K562 (cell line): ENCODE measurements around the gene TRIM36. TPM values are rescaled to one million over a fixed set of nuclear protein-coding genes. Genes with fewer than 3 reads are reported as not detected.

ENCODE experiments used
- ATAC-seq: fragments of 200-7000 bp; cut with Tn5 transposase; 3 replicates; pipeline ENCODE4 v1.9.1; 2020; ENCODE audit warnings: moderate library complexity
- BruUV-seq: library from RNA; stranded (reverse); fragments of 400-500 nt; replicated peaks from 2 replicates; lab custom pipeline; 2021; lab: Mats Ljungman, UMichigan
- CTCF ChIA-PET: fragments of 300-600 bp; formaldehyde crosslinking; extraction: SDS; loops from one replicate; lab custom pipeline; 2021; ENCODE audit warnings: low intra/inter-chr PET ratio; lab: Yijun Ruan, JAX
- POLR2A ChIA-PET: fragments of 300-600, 350-650 bp; sonication (Branson Sonifier 250); formaldehyde crosslinking; extraction: SDS; loops from one replicate; lab custom pipeline; 2021; ENCODE audit warnings: antibody characterized with exemption, inconsistent platforms; lab: Yijun Ruan, JAX
- DNase-seq, 4 experiments: peaks; one replicate each; pipeline versions ENCODE4 v3.0.0 to v3.0.0-alpha.2; 2011 to 2018; ENCODE audit warnings: low spot score in 3 of 4, mixed read lengths in 3 of 4; ENCODE audit errors: extremely low read depth in 1 of 4
- FAIRE-seq: peaks from 2 replicates; lab custom pipeline; 2011; peaks lifted over from hg19 to GRCh38; lab: Jason Lieb, UNC
- H2AFZ ChIP-seq: 2 replicates; pipeline ENCODE4 v1.6.0; 2011; ENCODE audit warnings: low read depth, low read length, control low read depth, inconsistent platforms
- H3K27ac ChIP-seq: fragments of 200-600 bp; 3 replicates; pipeline ENCODE4 v1.8.0; 2011; ENCODE audit warnings: low read depth, mild to moderate bottlenecking, control low read depth, inconsistent platforms, low read length, moderate library complexity, mixed read lengths; ENCODE audit errors: extremely low read depth
- H3K27me3 ChIP-seq, 2 experiments: fragments of 300-600 bp in 1 of 2; 2 replicates in 1 of 2; 3 replicates in 1 of 2; pipeline versions ENCODE4 v1.6.0 to v1.8.0; 2011; ENCODE audit warnings: inconsistent platforms in 2 of 2, low read length in 2 of 2, mild to moderate bottlenecking in 1 of 2, mixed read lengths in 1 of 2, moderate library complexity in 1 of 2; ENCODE audit not compliant: control insufficient read depth in 2 of 2, insufficient read depth in 2 of 2
- H3K36me3 ChIP-seq: fragments of 300-600 bp; 3 replicates; pipeline ENCODE4 v1.8.0; 2011; ENCODE audit warnings: mild to moderate bottlenecking, low read length, inconsistent platforms; ENCODE audit not compliant: control insufficient read depth, insufficient read depth
- H3K4me1 ChIP-seq, 2 experiments: fragments of 200-600 bp in 1 of 2; replicated peaks in 1 of 2; 2 replicates in 1 of 2; 3 replicates in 1 of 2; pipeline versions ENCODE4 v1.5.1 to v1.8.0; 2011; ENCODE audit warnings: inconsistent platforms in 2 of 2, low read length in 2 of 2, mild to moderate bottlenecking in 1 of 2, mixed read lengths in 1 of 2, moderate library complexity in 1 of 2; ENCODE audit not compliant: control insufficient read depth in 2 of 2, insufficient read depth in 2 of 2
- H3K4me2 ChIP-seq: 2 replicates; pipeline ENCODE4 v1.6.1; 2011; ENCODE audit warnings: low read length, control low read depth, inconsistent platforms, mixed read lengths; ENCODE audit not compliant: insufficient read depth
- H3K4me3 ChIP-seq: fragments of 200-600 bp; sonication (generic), shearing (Covaris generic); 2 replicates; pipeline ENCODE4 v1.5.1; 2016; ENCODE audit warnings: control low read depth, inconsistent platforms
- H3K79me2 ChIP-seq: fragments of 200-600 bp; 3 replicates; pipeline ENCODE4 v1.8.0; 2011; ENCODE audit warnings: low read length, inconsistent platforms; ENCODE audit not compliant: control insufficient read depth, insufficient read depth
- H3K9ac ChIP-seq, 2 experiments: 2 replicates each; pipeline versions ENCODE4 v1.6.0 to v1.6.1; 2011; ENCODE audit warnings: low read depth in 2 of 2, low read length in 2 of 2, control low read depth in 1 of 2, inconsistent platforms in 1 of 2, mild to moderate bottlenecking in 1 of 2, mixed read lengths in 1 of 2; ENCODE audit not compliant: insufficient read depth in 1 of 2
- H3K9me1 ChIP-seq: one replicate; pipeline ENCODE4 v1.6.0; 2011; ENCODE audit warnings: inconsistent platforms, mild to moderate bottlenecking, low read length, moderate library complexity; ENCODE audit not compliant: control insufficient read depth, insufficient read depth
- H3K9me3 ChIP-seq: replicated peaks from 2 replicates; pipeline ENCODE4 v1.5.1; 2011; ENCODE audit warnings: low read depth, low read length, inconsistent platforms; ENCODE audit not compliant: control insufficient read depth, insufficient read depth
- H4K20me1 ChIP-seq: replicated peaks from 2 replicates; pipeline ENCODE4 v1.6.1; 2011; ENCODE audit warnings: low read length, inconsistent platforms, mixed read lengths; ENCODE audit not compliant: control insufficient read depth, insufficient read depth
- CBFB ChIP-seq: sonication (generic); formaldehyde crosslinking; IDR thresholded peaks from 2 replicates; pipeline ENCODE4 v1.4.0; 2020; ENCODE audit warnings: mild to moderate bottlenecking, missing genetic modification reagents
- MECOM ChIP-seq: fragments of 250-450 bp; sonication (Bioruptor Pico); IDR thresholded peaks from 2 replicates; pipeline ENCODE4 v1.8.0; 2022; ENCODE audit warnings: inconsistent platforms
- PHB ChIP-seq: fragments of 250-450 bp; sonication (Bioruptor Pico); IDR thresholded peaks from 2 replicates; pipeline ENCODE4 v1.5.0; 2021
- RBM17 ChIP-seq: fragments of 200-400 bp; formaldehyde crosslinking; IDR thresholded peaks from 2 replicates; pipeline ENCODE4 v1.6.1; 2017; ENCODE audit warnings: low read depth, mild to moderate bottlenecking, low read length, borderline replicate concordance
- SIRT6 ChIP-seq: IDR thresholded peaks from one replicate; pipeline ENCODE4 v1.6.1; 2012; ENCODE audit warnings: low read depth, mild to moderate bottlenecking, control low read depth, inconsistent platforms, low read length, moderate library complexity
- SMARCE1 ChIP-seq: fragments of 450-650 bp; IDR thresholded peaks from 2 replicates; pipeline ENCODE4 v1.7.1; 2016; ENCODE audit warnings: mild to moderate bottlenecking
- SREBF1 ChIP-seq: fragments of 150-350 bp; IDR thresholded peaks from 2 replicates; pipeline ENCODE4 v1.6.1; 2014; ENCODE audit warnings: antibody characterized with exemption, low read depth, low read length, borderline replicate concordance
- ZNF23 ChIP-seq: fragments of 250-450 bp; sonication (Bioruptor Pico); IDR thresholded peaks from 2 replicates; pipeline ENCODE4 v1.4.0; 2020; ENCODE audit warnings: mild to moderate bottlenecking
- ZNF24 ChIP-seq: fragments of 450-650 bp; IDR thresholded peaks from 2 replicates; pipeline ENCODE4 v1.6.1; 2016
- ZNF764 ChIP-seq: fragments of 250-450 bp; sonication (Bioruptor Pico); IDR thresholded peaks from 2 replicates; pipeline ENCODE4 v1.4.0; 2020; ENCODE audit warnings: low read depth, mild to moderate bottlenecking, moderate library complexity
- WGBS: fragments of 100-300 bp; shearing (Covaris generic); methylation state at CpG from one replicate; pipeline ENCODE4 v1.1.6; 2016; ENCODE audit warnings: low coverage, mixed read lengths; ENCODE audit not compliant: insufficient coverage; ENCODE audit errors: missing lambda C conversion rate; 5-methylcytosine and 5-hydroxymethylcytosine counted together
- in situ Hi-C: fragments of 300-500 bp; cut with MboI; formaldehyde crosslinking; loops from 4 replicates; pipeline ENCODE4 v1.15.0; 2018; ENCODE audit warnings: inconsistent platforms, mixed read lengths
- intact Hi-C: fragments of 100-400 bp; cut with micrococcal nuclease; formaldehyde crosslinking; loops from 2 replicates; pipeline ENCODE4 v1.14.2; 2022
- polyA plus RNA-seq, 8 experiments: library from polyadenylated mRNA; depleted of rRNA in 4 of 8; stranded (reverse) in 5 of 8; unstranded in 3 of 8; fragments of >200 nt; fragmentation: Nextera tagmentation in 2 of 8; fragmentation: Illumina TruSeq in 1 of 8; extraction: Ambion mirVana in 2 of 8; extraction: Trizol in 1 of 8; gene quantifications; 2 replicates each; pipeline versions ENCODE4 v1.2.1 to v1.2.3, GENCODE V29; 2011 to 2014; ENCODE audit warnings: inconsistent platforms in 1 of 8, missing spikeins in 1 of 8
- total RNA-seq, 7 experiments: library from RNA; depleted of rRNA in 6 of 7; stranded (reverse); fragments of >200 nt in 6 of 7; fragmentation: Illumina TruSeq in 2 of 7; extraction: Trizol in 2 of 7; gene quantifications; 2 replicates each; pipeline versions ENCODE4 v1.2.1 to v1.2.3, GENCODE V29; 2011 to 2021; ENCODE audit warnings: low replicate concordance in 1 of 7
- TF ChIP-seq, protein P1 (sequence below): fragments of 450-650 bp; formaldehyde crosslinking; IDR thresholded peaks from 2 replicates; pipeline ENCODE4 v1.4.0; 2020; ENCODE audit warnings: mild to moderate bottlenecking, moderate library complexity
- TF ChIP-seq, protein P2 (sequence below): fragments of 250-450 bp; sonication (Bioruptor Pico); IDR thresholded peaks from 2 replicates; pipeline ENCODE4 v1.8.0; 2022; ENCODE audit warnings: moderate library complexity, mild to moderate bottlenecking, inconsistent platforms
- TF ChIP-seq, protein P3 (sequence below): fragments of 450-650 bp; IDR thresholded peaks from 2 replicates; pipeline ENCODE4 v1.6.1; 2016
- TF ChIP-seq, protein P4 (sequence below): sonication (generic); formaldehyde crosslinking; IDR thresholded peaks from 2 replicates; pipeline ENCODE4 v1.8.0; 2022; ENCODE audit warnings: mild to moderate bottlenecking, low read depth, missing genetic modification reagents
- TF ChIP-seq, protein P5 (sequence below): fragments of 250-450 bp; sonication (Bioruptor Pico); IDR thresholded peaks from 2 replicates; pipeline ENCODE4 v1.4.0; 2020; ENCODE audit warnings: borderline replicate concordance
- TF ChIP-seq, protein P6 (sequence below): fragments of 450-650 bp; conservative IDR thresholded peaks from 2 replicates; pipeline ENCODE4 v1.6.1; 2016; ENCODE audit warnings: missing genetic modification characterization, low read depth, mild to moderate bottlenecking, missing compliant biosample characterization, moderate library complexity

TRIM36 gene
- total and polyA plus RNA-seq, 9 of the 15 experiments (the other 6 are each of a cell fraction or from before 2014, with no cell fraction given): 0.10 to 0.71 (median 0.31) TPM

DNA sequence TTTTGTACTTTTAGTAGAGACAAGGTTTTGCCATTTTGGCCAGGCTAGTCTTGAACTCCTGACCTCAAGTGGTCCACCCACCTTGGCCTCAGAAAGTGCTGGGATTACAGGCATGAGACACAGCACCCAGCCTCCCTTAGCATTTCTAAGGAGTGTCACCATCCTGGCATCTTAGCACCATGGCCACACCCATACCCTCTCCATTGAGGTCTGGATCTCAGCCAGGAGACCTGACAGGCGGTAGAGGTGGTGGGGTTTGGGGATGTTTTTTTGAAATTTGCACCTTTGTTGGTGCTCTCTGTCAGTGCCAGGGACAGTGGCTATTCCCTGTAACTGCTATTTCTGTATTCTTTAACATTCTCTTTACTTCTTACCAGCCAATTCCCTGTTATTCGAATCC lies 72.5 kb downstream of the TRIM36 start:
- no TSS peak for BruUV-seq
- no peak overlapping the region for H3K9ac ChIP-seq
- no peak overlapping the region for H3K4me2 ChIP-seq
- H3K4me3 ChIP-seq: no peak overlapping the region
- H3K9me3 ChIP-seq: no peaks in the 10 kb centered on the region
- FAIRE-seq (no peak), DNase-seq (no peak), ATAC-seq (no peak)
- ChIA-PET CTCF (interaction anchor here (0.6 to 1.8 kb wide), 3 partner anchors 149 to 971 kb away, joined by 3 to 15 read pairs (median 10); partner anchors contain the start of gene FEM1C), POLR2A (interaction anchor here (0.6 kb wide), 1 partner anchor 233 kb away, joined by 4 read pairs; no protein-coding TSS in a partner anchor)
- in situ Hi-C loops (no loop called here), intact Hi-C loops (loop anchor here (5.0 kb wide), 3 partner anchors 75 to 490 kb away; no protein-coding TSS in a partner anchor)
- no peak overlapping the region for H2AFZ ChIP-seq
- TF ChIP-seq, protein P1, sequence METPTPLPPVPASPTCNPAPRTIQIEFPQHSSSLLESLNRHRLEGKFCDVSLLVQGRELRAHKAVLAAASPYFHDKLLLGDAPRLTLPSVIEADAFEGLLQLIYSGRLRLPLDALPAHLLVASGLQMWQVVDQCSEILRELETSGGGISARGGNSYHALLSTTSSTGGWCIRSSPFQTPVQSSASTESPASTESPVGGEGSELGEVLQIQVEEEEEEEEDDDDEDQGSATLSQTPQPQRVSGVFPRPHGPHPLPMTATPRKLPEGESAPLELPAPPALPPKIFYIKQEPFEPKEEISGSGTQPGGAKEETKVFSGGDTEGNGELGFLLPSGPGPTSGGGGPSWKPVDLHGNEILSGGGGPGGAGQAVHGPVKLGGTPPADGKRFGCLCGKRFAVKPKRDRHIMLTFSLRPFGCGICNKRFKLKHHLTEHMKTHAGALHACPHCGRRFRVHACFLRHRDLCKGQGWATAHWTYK (CRISPR knock-in tag): no peak
- TF ChIP-seq ZNF764 (CRISPR knock-in tag) (no peak), SMARCE1 (no peak), PHB (CRISPR knock-in tag) (no peak), CBFB (no peak), RBM17 (no peak), ZNF24 (no peak), SREBF1 (no peak), ZNF23 (CRISPR knock-in tag) (no peak), MECOM (CRISPR knock-in tag) (no peak), SIRT6 (no peak)
- TF ChIP-seq, protein P2, sequence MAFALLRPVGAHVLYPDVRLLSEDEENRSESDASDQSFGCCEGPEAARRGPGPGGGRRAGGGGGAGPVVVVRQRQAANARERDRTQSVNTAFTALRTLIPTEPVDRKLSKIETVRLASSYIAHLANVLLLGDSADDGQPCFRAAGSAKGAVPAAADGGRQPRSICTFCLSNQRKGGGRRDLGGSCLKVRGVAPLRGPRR (CRISPR knock-in tag): no peak
- TF ChIP-seq, protein P3, sequence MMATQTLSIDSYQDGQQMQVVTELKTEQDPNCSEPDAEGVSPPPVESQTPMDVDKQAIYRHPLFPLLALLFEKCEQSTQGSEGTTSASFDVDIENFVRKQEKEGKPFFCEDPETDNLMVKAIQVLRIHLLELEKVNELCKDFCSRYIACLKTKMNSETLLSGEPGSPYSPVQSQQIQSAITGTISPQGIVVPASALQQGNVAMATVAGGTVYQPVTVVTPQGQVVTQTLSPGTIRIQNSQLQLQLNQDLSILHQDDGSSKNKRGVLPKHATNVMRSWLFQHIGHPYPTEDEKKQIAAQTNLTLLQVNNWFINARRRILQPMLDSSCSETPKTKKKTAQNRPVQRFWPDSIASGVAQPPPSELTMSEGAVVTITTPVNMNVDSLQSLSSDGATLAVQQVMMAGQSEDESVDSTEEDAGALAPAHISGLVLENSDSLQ: no peak
- TF ChIP-seq, protein P4, sequence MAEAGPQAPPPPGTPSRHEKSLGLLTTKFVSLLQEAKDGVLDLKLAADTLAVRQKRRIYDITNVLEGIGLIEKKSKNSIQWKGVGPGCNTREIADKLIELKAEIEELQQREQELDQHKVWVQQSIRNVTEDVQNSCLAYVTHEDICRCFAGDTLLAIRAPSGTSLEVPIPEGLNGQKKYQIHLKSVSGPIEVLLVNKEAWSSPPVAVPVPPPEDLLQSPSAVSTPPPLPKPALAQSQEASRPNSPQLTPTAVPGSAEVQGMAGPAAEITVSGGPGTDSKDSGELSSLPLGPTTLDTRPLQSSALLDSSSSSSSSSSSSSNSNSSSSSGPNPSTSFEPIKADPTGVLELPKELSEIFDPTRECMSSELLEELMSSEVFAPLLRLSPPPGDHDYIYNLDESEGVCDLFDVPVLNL (CRISPR knock-in tag): no peak
- TF ChIP-seq, protein P5, sequence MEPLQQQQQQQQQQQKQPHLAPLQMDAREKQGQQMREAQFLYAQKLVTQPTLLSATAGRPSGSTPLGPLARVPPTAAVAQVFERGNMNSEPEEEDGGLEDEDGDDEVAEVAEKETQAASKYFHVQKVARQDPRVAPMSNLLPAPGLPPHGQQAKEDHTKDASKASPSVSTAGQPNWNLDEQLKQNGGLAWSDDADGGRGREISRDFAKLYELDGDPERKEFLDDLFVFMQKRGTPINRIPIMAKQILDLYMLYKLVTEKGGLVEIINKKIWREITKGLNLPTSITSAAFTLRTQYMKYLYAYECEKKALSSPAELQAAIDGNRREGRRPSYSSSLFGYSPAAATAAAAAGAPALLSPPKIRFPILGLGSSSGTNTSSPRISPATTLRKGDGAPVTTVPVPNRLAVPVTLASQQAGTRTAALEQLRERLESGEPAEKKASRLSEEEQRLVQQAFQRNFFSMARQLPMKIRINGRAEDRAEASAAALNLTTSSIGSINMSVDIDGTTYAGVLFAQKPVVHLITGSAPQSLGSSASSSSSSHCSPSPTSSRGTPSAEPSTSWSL (CRISPR knock-in tag): no peak
- TF ChIP-seq, protein P6, sequence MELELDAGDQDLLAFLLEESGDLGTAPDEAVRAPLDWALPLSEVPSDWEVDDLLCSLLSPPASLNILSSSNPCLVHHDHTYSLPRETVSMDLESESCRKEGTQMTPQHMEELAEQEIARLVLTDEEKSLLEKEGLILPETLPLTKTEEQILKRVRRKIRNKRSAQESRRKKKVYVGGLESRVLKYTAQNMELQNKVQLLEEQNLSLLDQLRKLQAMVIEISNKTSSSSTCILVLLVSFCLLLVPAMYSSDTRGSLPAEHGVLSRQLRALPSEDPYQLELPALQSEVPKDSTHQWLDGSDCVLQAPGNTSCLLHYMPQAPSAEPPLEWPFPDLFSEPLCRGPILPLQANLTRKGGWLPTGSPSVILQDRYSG: no peak
- no peaks in the 10 kb centered on the region for H3K4me1 ChIP-seq
- H3K27ac ChIP-seq: no peak overlapping the region
- H3K36me3 ChIP-seq: no peaks in the 10 kb centered on the region
- no peaks in the 10 kb centered on the region; a peak in 1 of 5 replicates for H3K27me3 ChIP-seq
- H4K20me1 ChIP-seq: no peaks in the 10 kb centered on the region
- 0% methylated on average over 2 of the region's 2 CpGs for WGBS
- no peaks in the 10 kb centered on the region for H3K79me2 ChIP-seq
- no peaks in the 10 kb centered on the region for H3K9me1 ChIP-seq
